PC-9 (cell line): ENCODE data around the gene PRSS56. TPM values are rescaled to one million over a fixed set of nuclear protein-coding genes. Genes with fewer than 3 reads are reported as not detected.

Experiments used
- BruUV-seq: library from RNA; stranded (reverse); fragments of 400-500 nt; replicated peaks from 2 replicates; lab custom pipeline; 2021; lab: Mats Ljungman, UMichigan
- CTCF ChIA-PET: fragments of 300-600 bp; sonication (Branson Sonifier 250); formaldehyde crosslinking; loops from one replicate; lab custom pipeline; 2022; ENCODE audit warnings: antibody characterized with exemption; lab: Charles Lee
- POLR2A ChIA-PET: fragments of 300-600 bp; sonication (Branson Sonifier 250); formaldehyde crosslinking; loops from one replicate; lab custom pipeline; 2022; ENCODE audit warnings: antibody characterized with exemption; ENCODE audit not compliant: unreplicated experiment; lab: Charles Lee
- DNase-seq, 2 experiments: peaks; one replicate each; pipeline versions ENCODE4 v3.0.0 to v3.0.0-alpha.2; 2015 to 2022; ENCODE audit warnings: mixed read lengths in 1 of 2
- H2AFZ ChIP-seq: fragments of 200-600 bp; sonication (generic); 2 replicates; pipeline ENCODE4 v1.8.1; 2017; ENCODE audit warnings: antibody characterized with exemption
- H3F3A ChIP-seq: fragments of 200-600 bp; sonication (generic); 2 replicates; pipeline ENCODE4 v1.8.1; 2017; ENCODE audit warnings: antibody characterized with exemption, mild to moderate bottlenecking, low read depth; ENCODE audit not compliant: insufficient read depth
- H3K27ac ChIP-seq: fragments of 200-600 bp; sonication (generic); 2 replicates; pipeline ENCODE4 v1.6.1; 2016; ENCODE audit warnings: mixed run types
- H3K27me3 ChIP-seq: fragments of 200-600 bp; sonication (generic); 2 replicates; pipeline ENCODE4 v1.6.1; 2016; ENCODE audit warnings: low read depth, mixed run types; ENCODE audit not compliant: insufficient read depth
- H3K36me3 ChIP-seq: fragments of 200-600 bp; sonication (generic); 2 replicates; pipeline ENCODE4 v1.6.1; 2016; ENCODE audit warnings: low read depth, mixed run types
- H3K4me1 ChIP-seq: fragments of 200-600 bp; sonication (generic); replicated peaks from 2 replicates; pipeline ENCODE4 v1.6.1; 2016; ENCODE audit warnings: mixed run types; ENCODE audit not compliant: insufficient read depth
- H3K4me2 ChIP-seq: fragments of 200-600 bp; sonication (generic); 2 replicates; pipeline ENCODE4 v1.6.1; 2017; ENCODE audit warnings: mixed run types
- H3K4me3 ChIP-seq: fragments of 200-600 bp; sonication (generic); 2 replicates; pipeline ENCODE4 v1.6.1; 2016; ENCODE audit warnings: mixed run types
- H3K79me2 ChIP-seq: fragments of 200-600 bp; sonication (generic); 2 replicates; pipeline ENCODE4 v1.6.1; 2017; ENCODE audit warnings: low read depth, mixed run types
- H3K9me2 ChIP-seq: fragments of 200-600 bp; sonication (generic); 2 replicates; pipeline ENCODE4 v1.8.1; 2017; ENCODE audit warnings: mild to moderate bottlenecking; ENCODE audit not compliant: insufficient read depth
- H3K9me3 ChIP-seq: fragments of 200-600 bp; sonication (generic); 2 replicates; pipeline ENCODE4 v1.8.1; 2016; ENCODE audit warnings: low read depth; ENCODE audit not compliant: insufficient read depth
- H4K20me1 ChIP-seq: fragments of 200-600 bp; sonication (generic); 2 replicates; pipeline ENCODE4 v1.8.1; 2017; ENCODE audit not compliant: insufficient read depth
- CTCF ChIP-seq: fragments of 200-600 bp; sonication (generic); conservative IDR thresholded peaks from 2 replicates; pipeline ENCODE4 v1.6.1; 2017; ENCODE audit warnings: mixed run types, antibody characterized with exemption, mild to moderate bottlenecking, moderate library complexity
- EZH2 ChIP-seq: fragments of 200-600 bp; sonication (generic); IDR thresholded peaks from 2 replicates; pipeline ENCODE4 v1.8.0; 2017; ENCODE audit warnings: antibody characterized with exemption, low read depth
- intact Hi-C: fragments of 100-400 bp; cut with micrococcal nuclease; formaldehyde crosslinking; loops from one replicate; pipeline ENCODE4 v1.10.0; 2022; ENCODE audit not compliant: unreplicated experiment
- total RNA-seq: library from RNA; stranded (reverse); gene quantifications from 2 replicates; pipeline ENCODE4 v1.2.3, GENCODE V29; 2021

The PRSS56 gene
- total RNA-seq, 1 experiment from 2014 or later, result not detected

GRCh38 chr2:232484628-232485347 lies 35.4 kb upstream of the PRSS56 start:
- Histone ChIP-seq H3K9me3 (no peaks in the 10 kb centered on the region), H3K4me3 (no peak overlapping the region), H3K4me1 (no peaks in the 10 kb centered on the region), H3K4me2 (no peak overlapping the region), H3K36me3 (no peaks in the 10 kb centered on the region), H4K20me1 (no peaks in the 10 kb centered on the region), H3K79me2 (no peaks in the 10 kb centered on the region), H3K9me2 (no peaks in the 10 kb centered on the region), H3K27ac (no peak overlapping the region), H2AFZ (no peak overlapping the region), H3F3A (no peaks in the 10 kb centered on the region), H3K27me3 (peaks cover 24% of the 10 kb centered on the region)
- DNase-seq, result no peak
- ChIA-PET CTCF (no interaction called here), POLR2A (no interaction called here)
- BruUV-seq, result no TSS peak
- TF ChIP-seq EZH2, result no peak
- no peak for TF ChIP-seq CTCF
- intact Hi-C loops, result no loop called here

GRCh38 chr2:232485348-232485756 lies 34.8 kb upstream of the PRSS56 start:
- no peaks in the 10 kb centered on the region for H3K79me2 ChIP-seq
- H3K27me3 ChIP-seq, result peaks cover 19% of the 10 kb centered on the region
- no peak for DNase-seq
- ChIA-PET CTCF (no interaction called here), POLR2A (no interaction called here)
- H3F3A ChIP-seq, result no peaks in the 10 kb centered on the region
- H3K27ac ChIP-seq, result no peak overlapping the region
- no peaks in the 10 kb centered on the region for H3K9me3 ChIP-seq
- no peak for TF ChIP-seq CTCF
- no peak for TF ChIP-seq EZH2
- intact Hi-C loops, result no loop called here
- H3K4me3 ChIP-seq, result no peak overlapping the region
- H3K4me1 ChIP-seq, result no peaks in the 10 kb centered on the region
- no TSS peak for BruUV-seq
- H3K36me3 ChIP-seq, result no peaks in the 10 kb centered on the region
- no peak overlapping the region for H3K4me2 ChIP-seq
- H3K9me2 ChIP-seq, result no peaks in the 10 kb centered on the region
- no peak overlapping the region for H2AFZ ChIP-seq
- no peaks in the 10 kb centered on the region for H4K20me1 ChIP-seq

- intact Hi-C loops, result no loop called here
- no peak overlapping the region for H2AFZ ChIP-seq
- H3F3A ChIP-seq, result no peaks in the 10 kb centered on the region
- no peak overlapping the region for H3K27ac ChIP-seq
- TF ChIP-seq EZH2 (no peak), CTCF (no peak)
- H3K9me2 ChIP-seq, result no peaks in the 10 kb centered on the region
- peaks cover 13% of the 10 kb centered on the region for H3K27me3 ChIP-seq
- H3K9me3 ChIP-seq, result no peaks in the 10 kb centered on the region
- ChIA-PET POLR2A (no interaction called here), CTCF (no interaction called here)
- no peaks in the 10 kb centered on the region for H3K79me2 ChIP-seq
- no peak overlapping the region for H3K4me3 ChIP-seq
- no TSS peak for BruUV-seq
- no peak overlapping the region for H3K4me2 ChIP-seq
- DNase-seq, result no peak
- H3K36me3 ChIP-seq, result no peaks in the 10 kb centered on the region
- H3K4me1 ChIP-seq, result no peaks in the 10 kb centered on the region
- H4K20me1 ChIP-seq, result no peaks in the 10 kb centered on the region
These were observed 34.2 kb upstream of the PRSS56 start for GRCh38 chr2:232485757-232486557.
